GM19238 (cell line): ENCODE data around the gene FAM228A.

ENCODE experiments used
- DNase-seq: peaks from one replicate; pipeline ENCODE4 v3.0.0; 2011; ENCODE audit warnings: low spot score; ENCODE audit not compliant: insufficient read length

FAM228A gene

DNA sequence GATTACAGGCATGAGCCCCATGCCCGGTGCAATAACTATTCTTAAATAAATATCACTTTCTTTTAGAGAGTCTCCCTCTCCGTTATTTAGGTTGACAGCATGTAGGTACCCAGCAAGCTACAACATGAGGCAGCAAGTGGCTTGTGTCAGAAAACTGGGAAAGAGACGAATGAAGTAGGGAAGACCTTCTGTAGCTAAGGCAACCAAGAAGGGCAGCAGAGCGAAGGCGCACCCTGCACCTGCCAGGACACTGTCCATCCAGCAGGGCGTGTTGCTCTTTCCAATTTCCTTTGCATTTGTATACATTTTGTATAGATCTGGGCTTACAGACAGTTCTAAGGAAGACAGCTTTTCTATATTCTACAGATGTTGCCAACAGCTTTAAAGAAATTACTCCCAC, 48.1 kb downstream of the FAM228A start:
- no peak for DNase-seq

DNA sequence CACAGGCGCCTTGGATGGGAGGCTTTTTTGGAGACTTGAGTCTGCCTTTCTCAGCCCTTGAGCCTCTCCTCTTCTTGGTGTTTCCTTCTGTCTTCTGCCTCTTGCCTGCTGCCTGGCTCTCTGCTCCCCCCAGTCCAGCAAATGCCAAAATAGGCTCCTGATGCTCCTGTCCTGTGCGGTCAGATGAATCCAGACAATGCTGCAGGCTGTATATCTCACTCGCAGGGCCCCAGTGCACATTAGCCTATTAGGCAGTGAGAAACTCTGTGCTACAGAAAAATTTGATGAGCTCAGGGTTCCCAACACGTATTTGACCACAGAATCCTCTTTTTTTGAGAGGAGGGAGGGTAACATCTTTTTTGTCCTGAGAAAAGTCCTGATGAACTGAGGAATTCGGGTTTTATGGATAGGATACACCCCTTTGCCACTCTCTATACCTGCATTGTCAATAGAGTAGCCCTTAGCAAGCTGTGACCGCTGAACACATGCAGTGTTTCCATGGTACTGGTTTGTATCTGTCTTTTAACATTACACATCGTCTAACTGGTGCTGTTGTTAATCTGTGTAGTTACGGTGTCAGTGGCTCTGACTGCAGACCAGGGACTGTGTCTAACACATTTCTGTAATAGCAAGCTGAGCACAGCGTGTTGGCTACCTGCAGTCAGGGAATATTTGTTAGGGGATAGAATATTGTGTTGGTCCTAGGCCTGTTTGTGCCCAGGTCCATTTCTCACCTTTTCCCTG, 50.8 kb downstream of the FAM228A start:
- DNase-seq, result no peak

GRCh38 chr2:24228470-24228869, 53.6 kb downstream of the FAM228A start:
- DNase-seq, result no peak

DNA sequence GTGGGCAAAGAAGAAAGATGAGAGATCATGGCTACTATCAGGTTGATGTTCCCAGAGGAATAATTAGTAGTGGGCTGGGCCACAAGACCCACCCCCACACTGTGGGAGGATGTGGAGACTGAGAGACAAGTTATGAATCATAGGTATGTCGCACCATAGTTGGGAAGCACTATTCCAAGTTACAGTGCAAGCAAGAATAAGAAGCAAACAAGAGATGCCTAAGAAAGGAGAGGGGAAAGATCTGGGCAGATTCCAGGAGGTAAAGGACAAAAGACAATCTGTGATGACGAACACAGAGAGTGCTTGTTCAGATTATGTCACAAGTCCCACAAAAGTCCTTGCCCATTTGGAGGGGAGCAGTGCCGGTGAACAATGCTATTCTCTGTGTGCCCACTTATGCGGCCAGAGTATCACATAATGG, 56.6 kb downstream of the FAM228A start:
- DNase-seq, result no peak

DNA sequence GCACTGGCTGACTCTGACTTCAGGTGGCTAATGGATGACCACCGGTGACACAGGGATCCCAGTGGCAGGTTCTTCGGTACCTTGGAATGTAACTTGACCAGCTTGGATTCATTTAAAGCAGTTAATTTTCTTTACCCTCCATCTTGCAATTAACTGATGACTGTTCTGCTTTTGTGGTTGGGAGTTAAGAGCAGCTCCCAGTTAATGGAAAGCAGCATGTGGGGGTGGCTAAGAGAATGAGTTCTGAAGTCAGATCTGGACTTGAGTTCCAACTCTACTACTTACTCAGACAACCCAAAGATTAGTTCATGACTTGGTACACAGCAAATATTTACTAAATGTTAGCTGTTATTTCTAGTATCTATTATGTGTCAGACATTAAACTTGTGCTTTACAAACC, 58.5 kb downstream of the FAM228A start:
- DNase-seq, result no peak

DNA sequence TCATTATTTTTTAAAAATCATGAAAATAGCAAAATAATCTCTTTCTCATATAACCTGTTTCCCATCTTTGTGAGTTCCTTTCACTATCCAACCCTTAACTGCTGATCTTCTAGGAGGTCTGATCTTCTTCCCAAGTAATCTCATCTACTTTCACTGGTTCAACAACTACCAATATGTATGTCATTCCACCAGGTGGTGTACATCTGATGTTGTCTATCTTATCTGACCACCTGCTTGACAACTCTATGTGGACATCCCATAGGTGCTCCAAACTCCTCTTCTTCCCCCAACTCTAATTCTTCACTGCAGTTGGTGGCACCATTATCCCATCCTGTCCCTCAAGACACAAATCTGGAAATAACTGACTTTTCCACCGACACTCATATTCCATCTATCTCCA, 62.5 kb downstream of the FAM228A start:
- no peak for DNase-seq

GRCh38 chr2:24238158-24238557, 63.3 kb downstream of the FAM228A start:
- DNase-seq, result no peak

DNA sequence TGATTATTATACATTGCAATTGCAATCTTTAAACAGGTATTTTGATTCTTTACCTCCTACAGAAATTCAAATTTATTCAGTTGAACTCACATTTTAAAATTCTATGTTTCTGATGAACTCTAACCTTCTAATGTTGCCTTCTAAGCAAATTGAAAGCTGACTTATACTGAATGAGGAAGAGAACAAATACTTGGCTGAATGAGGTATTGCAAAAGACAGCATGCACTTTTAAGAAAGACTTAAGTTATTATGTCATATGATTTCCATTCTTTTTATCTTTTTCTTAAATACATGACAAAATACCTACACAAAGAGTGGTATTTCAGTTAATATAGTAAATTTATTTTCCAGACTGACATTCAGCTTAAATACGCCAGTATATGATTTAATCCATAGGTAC, 64.7 kb downstream of the FAM228A start:
- DNase-seq, result no peak
